PC-3 (cell line): ENCODE results near the gene TAF6. TPM values are rescaled to one million over a fixed set of nuclear protein-coding genes. Genes with fewer than 3 reads are reported as not detected.
A peak's percentile ranks its signal among the peaks of the same experiment; 100 is the strongest.

ENCODE experiments used
- ATAC-seq: fragments of 200-7000 bp; cut with Tn5 transposase; 2 replicates; pipeline ENCODE4 v1.9.1; 2020; ENCODE audit warnings: mild to moderate bottlenecking, moderate library complexity
- BruUV-seq: library from RNA; stranded (reverse); fragments of 400-500 nt; replicated peaks from 2 replicates; lab custom pipeline; 2021; lab: Mats Ljungman, UMichigan
- CTCF ChIA-PET: fragments of 300-600 bp; sonication (Branson Sonifier 250); formaldehyde crosslinking; loops from one replicate; lab custom pipeline; 2022; ENCODE audit warnings: antibody characterized with exemption; lab: Charles Lee
- POLR2A ChIA-PET: fragments of 300-600 bp; sonication (Branson Sonifier 250); formaldehyde crosslinking; loops from one replicate; lab custom pipeline; 2022; ENCODE audit warnings: antibody characterized with exemption; ENCODE audit not compliant: unreplicated experiment; lab: Charles Lee
- DNase-seq: peaks from one replicate; pipeline ENCODE4 v3.0.0-alpha.2; 2015
- H2AFZ ChIP-seq: fragments of 300-600 bp; sonication (generic); 2 replicates; pipeline ENCODE4 v1.6.0; 2016; ENCODE audit warnings: antibody characterized with exemption, low read length
- H3F3A ChIP-seq: fragments of 300-600 bp; sonication (generic); one replicate; pipeline ENCODE4 v1.6.0; 2017; ENCODE audit warnings: antibody characterized with exemption, low read length, control low read depth, mild to moderate bottlenecking; ENCODE audit not compliant: unreplicated experiment
- H3K27ac ChIP-seq: fragments of 300-600 bp; sonication (generic); 2 replicates; pipeline ENCODE4 v1.5.1; 2016; ENCODE audit warnings: mild to moderate bottlenecking, low read length
- H3K27me3 ChIP-seq: fragments of 300-600 bp; sonication (generic); 2 replicates; pipeline ENCODE4 v1.6.1; 2016; ENCODE audit warnings: low read length, mixed read lengths
- H3K36me3 ChIP-seq: fragments of 300-600 bp; sonication (generic); 2 replicates; pipeline ENCODE4 v1.6.1; 2016; ENCODE audit warnings: low read depth, mixed run types, low read length, mixed read lengths
- H3K4me1 ChIP-seq: fragments of 300-600 bp; sonication (generic); 2 replicates; pipeline ENCODE4 v1.5.1; 2016; ENCODE audit warnings: low read length; ENCODE audit not compliant: insufficient read depth
- H3K4me2 ChIP-seq: fragments of 300-600 bp; sonication (generic); 2 replicates; pipeline ENCODE4 v1.6.0; 2016; ENCODE audit warnings: low read length
- H3K4me3 ChIP-seq: fragments of 300-600 bp; sonication (generic); 2 replicates; pipeline ENCODE4 v1.5.1; 2016; ENCODE audit warnings: mild to moderate bottlenecking, low read length, mixed read lengths
- H3K79me2 ChIP-seq: fragments of 300-600 bp; sonication (generic); 2 replicates; pipeline ENCODE4 v1.6.1; 2017; ENCODE audit warnings: low read length, mixed read lengths
- H3K9ac ChIP-seq: fragments of 300-600 bp; sonication (generic); 2 replicates; pipeline ENCODE4 v1.6.0; 2016; ENCODE audit warnings: mild to moderate bottlenecking, low read length
- H3K9me2 ChIP-seq: fragments of 300-600 bp; sonication (generic); replicated peaks from 2 replicates; pipeline ENCODE4 v1.6.1; 2016; ENCODE audit warnings: mixed run types, low read length, mixed read lengths
- H3K9me3 ChIP-seq: fragments of 300-600 bp; sonication (generic); 2 replicates; pipeline ENCODE4 v1.6.1; 2016; ENCODE audit warnings: low read length, mixed read lengths
- H4K20me1 ChIP-seq: fragments of 300-600 bp; sonication (generic); 2 replicates; pipeline ENCODE4 v1.6.1; 2016; ENCODE audit warnings: low read length, mixed read lengths
- CTCF ChIP-seq: fragments of 300-600 bp; sonication (generic); conservative IDR thresholded peaks from 2 replicates; pipeline ENCODE4 v1.5.1; 2017; ENCODE audit warnings: antibody characterized with exemption, low read depth, mild to moderate bottlenecking, low read length
- EZH2 ChIP-seq: fragments of 300-600 bp; sonication (generic); IDR thresholded peaks from one replicate; pipeline ENCODE4 v1.6.1; 2017; ENCODE audit warnings: antibody characterized with exemption, mild to moderate bottlenecking, low read length; ENCODE audit not compliant: unreplicated experiment
- EZH2phosphoT487 ChIP-seq: fragments of 300-600 bp; sonication (generic); IDR thresholded peaks from 2 replicates; pipeline ENCODE4 v1.6.1; 2018; ENCODE audit warnings: mild to moderate bottlenecking, antibody characterized with exemption, low read length, borderline replicate concordance
- intact Hi-C: fragments of 100-400 bp; cut with micrococcal nuclease; formaldehyde crosslinking; loops from 2 replicates; pipeline ENCODE4 v1.9.0; 2023
- total RNA-seq: library from RNA; depleted of rRNA; stranded (reverse); fragments of >200 nt; gene quantifications from 2 replicates; pipeline ENCODE4 v1.2.3, GENCODE V29; 2014

Gene TAF6
- total RNA-seq, 1 experiment from 2014 or later = 58.6 TPM

- no peak overlapping the region for H2AFZ ChIP-seq
- H3K27me3 ChIP-seq = no peaks in the 10 kb centered on the region
- no peak overlapping the region for H3K4me2 ChIP-seq
- H3K4me3 ChIP-seq = no peak overlapping the region
- no peaks in the 10 kb centered on the region for H4K20me1 ChIP-seq
- no peaks in the 10 kb centered on the region for H3K9me2 ChIP-seq
- intact Hi-C loops = no loop called here
- no peaks in the 10 kb centered on the region; the same call in 1 of the 2 replicates for H3K36me3 ChIP-seq
- no TSS peak for BruUV-seq
- ChIA-PET CTCF (no interaction called here), POLR2A (no interaction called here)
- H3K9ac ChIP-seq = no peak overlapping the region
- ATAC-seq (no peak), DNase-seq (no peak)
- no peak for TF ChIP-seq EZH2phosphoT487
- TF ChIP-seq CTCF = no peak
- TF ChIP-seq EZH2 = no peak
- H3K79me2 ChIP-seq = peaks cover 13% of the 10 kb centered on the region
- no peak overlapping the region for H3K27ac ChIP-seq
- no peaks in the 10 kb centered on the region for H3F3A ChIP-seq
- H3K9me3 ChIP-seq = no peaks in the 10 kb centered on the region
- H3K4me1 ChIP-seq = peaks cover 11% of the 10 kb centered on the region
Measured at GRCh38 chr7:100105534-100105933, 13.6 kb downstream of the TAF6 start.

- BruUV-seq = no TSS peak
- peaks cover 20% of the 10 kb centered on the region for H4K20me1 ChIP-seq
- no peak overlapping the region for H2AFZ ChIP-seq
- CTCF ChIA-PET = no interaction called here
- H3K27ac ChIP-seq = no peak overlapping the region
- intact Hi-C loops = no loop called here
- peak overlapping the region; percentile 91 for H3K4me2 ChIP-seq
- no peak for ATAC-seq
- H3F3A ChIP-seq = no peaks in the 10 kb centered on the region
- no peak overlapping the region for H3K9ac ChIP-seq
- POLR2A ChIA-PET = interaction anchor here (0.7 kb wide), 1 partner anchor 7 kb away, joined by 6 read pairs; no protein-coding TSS in a partner anchor
- H3K4me3 ChIP-seq = no peak overlapping the region; the same call in 1 of the 2 replicates
- H3K4me1 ChIP-seq = peaks cover 19% of the 10 kb centered on the region
- no peaks in the 10 kb centered on the region for H3K9me2 ChIP-seq
- H3K27me3 ChIP-seq = no peaks in the 10 kb centered on the region
- no peak for DNase-seq
- peaks cover 36% of the 10 kb centered on the region for H3K79me2 ChIP-seq
- TF ChIP-seq CTCF (no peak), EZH2 (no peak), EZH2phosphoT487 (no peak)
- H3K36me3 ChIP-seq = peaks cover 19% of the 10 kb centered on the region
- no peaks in the 10 kb centered on the region for H3K9me3 ChIP-seq
Measured at GRCh38 chr7:100102950-100103840, 16.0 kb downstream of the TAF6 start.
